Activated naive CD4-positive, alpha-beta T cell treated with anti-CD3 and anti-CD28 coated beads, Interleukin-2, amount 50 U/mL, for 72 hours (primary cell): Measurements from ENCODE around the gene WBP2. TPM values are rescaled to one million over a fixed set of nuclear protein-coding genes. Genes with fewer than 3 reads are reported as not detected.
A peak's percentile ranks its signal among the peaks of the same experiment; 100 is the strongest.
"Not testable (repeated sequence)": the region's sequence is repeated elsewhere in the genome, so short reads cannot be mapped to it uniquely, and the experiment has no call there.

Source experiments
- ATAC-seq, 2 donors: fragments of 150-1000 bp; cut with Tn5 transposase; 2 replicates each; pipeline ENCODE4 v1.10.0; 2021; ENCODE audit warnings: mild to moderate bottlenecking in 2 of 2, moderate library complexity in 2 of 2
- DNase-seq, 2 donors: peaks; one replicate each; pipeline ENCODE4 v3.0.0; 2021 to 2022; ENCODE audit warnings: low spot score in 2 of 2
- H3K27ac Mint-ChIP-seq, 2 donors: one replicate each; pipeline ENCODE4 v1.8.0; 2022; ENCODE audit warnings: mild to moderate bottlenecking in 2 of 2, mixed read lengths in 2 of 2
- H3K36me3 Mint-ChIP-seq, 2 donors: one replicate each; pipeline ENCODE4 v1.8.0; 2022; ENCODE audit warnings: mixed read lengths in 2 of 2
- H3K9me3 Mint-ChIP-seq, 2 donors: one replicate each; pipeline ENCODE4 v1.8.0; 2022; ENCODE audit warnings: mixed read lengths in 2 of 2
- total RNA-seq, 2 donors: library from RNA; stranded (reverse); gene quantifications; one replicate each; pipeline ENCODE4 v1.2.3, GENCODE V29; 2022

The WBP2 gene
- total RNA-seq, 2 donors from 2014 or later = 78.2 to 144 TPM

DNA sequence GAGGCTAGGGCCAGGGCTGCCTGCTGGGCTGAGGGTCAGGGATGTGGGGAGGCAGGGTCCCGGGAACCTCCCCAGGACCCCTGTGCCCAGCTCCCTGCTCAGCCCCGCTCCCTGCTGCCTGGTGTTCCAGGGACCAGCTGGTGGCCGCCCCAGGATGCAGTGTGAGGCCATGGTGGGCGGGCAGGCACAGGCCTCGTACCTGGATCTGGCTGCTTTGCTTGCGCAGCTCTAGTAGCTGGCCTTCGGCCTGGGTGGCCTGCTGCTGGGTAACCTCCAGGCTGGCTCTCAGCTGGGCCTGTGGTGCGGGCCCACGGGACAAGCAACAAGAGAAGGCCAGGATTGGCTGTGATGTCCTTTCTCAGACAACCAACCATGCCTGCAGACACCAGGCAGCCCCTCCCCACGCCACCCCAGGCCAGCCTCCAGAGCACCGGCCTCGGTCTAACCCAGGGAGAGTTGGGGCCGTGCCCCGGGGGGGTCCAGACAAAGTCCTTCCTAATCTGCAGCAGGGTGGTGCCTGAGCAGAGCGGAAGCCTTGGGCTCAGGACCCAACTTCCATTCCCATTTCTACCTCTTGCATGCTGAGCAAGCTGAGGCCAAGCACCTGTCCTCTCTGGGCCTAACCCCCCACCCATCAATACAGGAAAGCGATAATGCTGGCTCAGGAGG is 37.6 kb upstream of the WBP2 start:
- peak in 1 of 2 donors; percentile 56 for DNase-seq
- no peaks in the 10 kb centered on the region for H3K9me3 Mint-ChIP-seq
- H3K27ac Mint-ChIP-seq = no peak overlapping the region
- H3K36me3 Mint-ChIP-seq = no peaks in the 10 kb centered on the region
- ATAC-seq = no peak

DNA sequence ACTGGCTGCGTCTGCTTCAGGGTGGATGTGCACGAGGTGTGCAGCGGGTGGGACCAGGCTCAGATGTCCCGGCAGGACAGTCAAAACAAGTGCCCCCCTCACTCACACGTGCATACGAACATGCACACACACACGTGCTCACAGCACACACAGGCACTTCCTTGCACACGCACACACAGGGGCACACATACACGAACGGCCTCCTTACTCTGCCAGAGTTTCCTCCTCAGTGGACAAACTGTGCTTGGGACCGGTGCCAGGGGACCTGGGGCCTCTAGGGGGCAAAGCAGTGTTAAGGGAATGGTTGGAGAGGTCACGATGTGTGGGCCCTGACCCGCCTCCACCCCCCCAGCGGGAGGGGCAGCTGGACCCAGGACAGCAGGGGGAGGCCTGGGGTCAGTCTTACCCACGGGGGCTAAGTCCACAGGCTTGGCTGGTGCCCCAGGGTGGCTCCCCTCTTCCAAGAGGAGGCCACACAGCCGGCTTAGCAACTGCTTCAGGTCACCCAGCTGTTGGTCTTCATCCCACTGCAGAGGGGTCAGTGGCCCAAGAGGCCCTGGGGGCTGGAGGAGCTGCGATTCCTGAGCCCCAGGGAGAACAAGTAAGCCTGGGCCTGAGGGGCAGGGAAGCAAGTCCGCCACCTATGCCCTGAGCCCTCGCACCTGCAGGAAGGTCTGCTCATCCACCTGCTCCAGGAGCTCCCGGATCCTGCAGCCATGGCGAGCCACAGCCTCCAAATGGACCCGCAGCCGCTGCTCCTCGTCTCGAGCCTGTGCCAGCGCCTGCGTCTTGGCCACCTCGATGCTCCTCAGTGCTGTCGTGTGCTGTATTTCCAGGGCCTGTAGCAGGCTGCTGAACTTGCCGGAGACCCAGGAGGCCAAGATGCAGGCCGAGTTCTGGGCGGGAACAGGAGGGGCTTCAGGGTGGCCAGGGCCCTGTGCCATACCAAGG is 36.7 kb upstream of the WBP2 start:
- no peaks in the 10 kb centered on the region for H3K9me3 Mint-ChIP-seq
- peak overlapping the region in 1 of 2 donors; percentile 45 for H3K27ac Mint-ChIP-seq
- H3K36me3 Mint-ChIP-seq = no peaks in the 10 kb centered on the region
- DNase-seq = no peak
- ATAC-seq = no peak

DNA sequence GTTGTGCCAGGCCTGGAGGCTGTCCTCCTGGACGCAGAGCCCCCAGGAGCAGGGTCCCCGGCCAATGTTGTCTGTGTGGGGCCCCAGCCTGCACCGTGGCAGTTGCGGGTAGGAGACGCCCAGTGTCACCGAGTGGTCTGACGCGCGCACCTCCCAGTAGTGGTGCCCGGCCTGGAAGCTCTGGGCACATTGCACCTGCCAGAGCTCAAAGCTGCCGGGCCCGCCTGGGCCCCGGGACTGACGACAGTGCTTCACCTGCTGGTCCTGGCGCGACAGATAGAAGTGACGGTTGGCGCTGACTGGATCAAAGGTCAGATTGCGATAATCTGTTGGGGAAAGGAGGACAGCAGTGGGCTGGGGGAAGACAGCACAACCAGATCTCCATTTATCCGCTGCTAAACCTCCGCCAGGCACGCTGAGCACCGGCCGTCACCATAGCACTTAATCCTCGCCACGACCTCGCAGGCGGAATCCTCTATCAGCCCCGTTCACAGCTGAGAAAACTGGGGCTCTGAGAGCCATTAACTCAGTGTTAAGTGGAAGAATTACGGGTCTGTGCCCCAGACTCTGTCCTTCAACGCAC is 36.0 kb upstream of the WBP2 start:
- ATAC-seq (no peak), DNase-seq (no peak)
- Mint-ChIP-seq H3K36me3 (no peaks in the 10 kb centered on the region), H3K9me3 (no peaks in the 10 kb centered on the region), H3K27ac (peak overlapping the region in 1 of 2 donors; percentile 45)

DNA sequence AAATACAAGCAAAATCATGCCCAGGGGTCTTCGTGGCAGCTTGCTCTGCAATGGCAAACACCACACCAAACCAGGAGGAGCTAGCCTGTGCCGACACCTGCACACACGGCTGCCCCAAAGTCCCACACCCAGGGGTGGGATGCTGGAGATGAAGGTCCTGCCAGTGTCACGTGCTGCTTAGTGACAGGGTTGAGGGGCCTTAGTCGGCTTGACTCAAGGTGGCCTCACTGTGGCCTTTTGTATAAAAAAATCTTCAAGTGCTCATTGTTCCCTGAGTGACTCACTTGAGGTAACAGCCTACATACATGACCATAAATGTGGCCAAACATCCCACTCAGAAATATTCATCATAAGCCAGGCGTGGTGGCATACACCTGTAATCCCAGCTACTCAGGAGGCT is 34.3 kb upstream of the WBP2 start:
- Mint-ChIP-seq H3K36me3 (no peaks in the 10 kb centered on the region), H3K27ac (no peak overlapping the region), H3K9me3 (no peaks in the 10 kb centered on the region)
- ATAC-seq (peak; percentile 34 to 68), DNase-seq (no peak)

DNA sequence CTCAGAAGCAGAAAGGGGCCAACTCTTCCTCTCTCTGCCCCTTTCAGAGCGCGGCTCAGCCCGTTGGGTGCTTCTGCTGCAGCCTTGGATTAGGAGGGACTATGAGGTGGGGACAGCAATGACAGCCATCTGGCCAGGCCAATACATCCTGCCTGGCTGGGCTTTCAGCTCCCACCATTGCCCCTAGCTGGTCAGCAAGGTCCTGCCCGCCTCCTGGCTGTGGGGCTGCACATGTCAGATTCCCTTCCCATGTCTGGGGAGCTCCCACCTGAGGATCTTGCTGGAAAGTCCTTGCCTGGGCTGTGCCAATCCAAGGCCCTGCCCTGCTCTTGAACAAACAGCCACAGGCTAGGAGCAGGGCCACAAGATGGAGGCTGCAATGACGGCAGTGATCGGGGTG is 33.3 kb upstream of the WBP2 start:
- no peak for ATAC-seq
- H3K9me3 Mint-ChIP-seq = no peaks in the 10 kb centered on the region
- no peak for DNase-seq
- H3K36me3 Mint-ChIP-seq = no peaks in the 10 kb centered on the region
- no peak overlapping the region for H3K27ac Mint-ChIP-seq

DNA sequence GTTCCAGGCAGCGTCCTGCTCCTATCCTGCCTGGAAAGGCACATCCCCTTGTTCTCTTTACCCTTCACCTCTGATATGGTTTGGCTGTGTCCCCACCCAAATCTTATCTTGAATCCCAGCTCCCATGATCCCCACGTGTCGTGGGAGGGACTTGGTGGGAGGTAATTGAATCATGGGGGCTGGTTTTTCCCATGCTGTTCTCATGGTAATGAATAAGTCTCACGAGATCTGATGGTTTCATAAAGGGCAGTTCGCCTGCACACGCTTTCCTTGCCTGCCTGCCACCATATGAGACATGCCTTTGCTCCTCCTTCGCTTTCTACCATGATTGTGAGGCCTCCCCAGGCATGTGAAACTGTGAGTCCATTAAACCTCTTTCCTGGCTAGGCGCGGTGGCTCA is 30.7 kb upstream of the WBP2 start:
- peak overlapping the region in 1 of 2 donors; percentile 84 for H3K27ac Mint-ChIP-seq
- not testable (repeated sequence) for H3K36me3 Mint-ChIP-seq, ATAC-seq, DNase-seq, H3K9me3 Mint-ChIP-seq

DNA sequence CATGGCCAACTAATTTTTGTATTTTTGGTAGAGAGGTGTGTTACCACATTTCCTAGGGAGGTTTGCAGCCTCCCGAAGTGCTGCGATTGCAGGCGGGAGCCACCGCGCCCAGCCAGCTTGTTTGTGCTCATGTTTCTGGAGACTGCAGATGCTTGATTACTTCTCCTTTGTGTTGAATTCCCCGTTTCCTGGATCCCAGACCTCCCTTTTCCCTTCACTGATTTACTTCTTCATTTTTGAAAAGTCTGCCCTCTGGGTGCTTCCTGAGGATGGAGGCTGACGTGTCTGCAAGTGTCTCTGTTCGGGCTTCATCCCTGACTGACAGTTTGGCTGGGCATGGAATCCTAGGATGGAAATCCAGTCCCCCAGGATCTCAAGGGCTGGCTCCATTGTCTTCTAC is 30.3 kb upstream of the WBP2 start:
- Mint-ChIP-seq H3K27ac (no peak overlapping the region), H3K9me3 (no peaks in the 10 kb centered on the region), H3K36me3 (no peaks in the 10 kb centered on the region)
- DNase-seq (no peak), ATAC-seq (no peak)

DNA sequence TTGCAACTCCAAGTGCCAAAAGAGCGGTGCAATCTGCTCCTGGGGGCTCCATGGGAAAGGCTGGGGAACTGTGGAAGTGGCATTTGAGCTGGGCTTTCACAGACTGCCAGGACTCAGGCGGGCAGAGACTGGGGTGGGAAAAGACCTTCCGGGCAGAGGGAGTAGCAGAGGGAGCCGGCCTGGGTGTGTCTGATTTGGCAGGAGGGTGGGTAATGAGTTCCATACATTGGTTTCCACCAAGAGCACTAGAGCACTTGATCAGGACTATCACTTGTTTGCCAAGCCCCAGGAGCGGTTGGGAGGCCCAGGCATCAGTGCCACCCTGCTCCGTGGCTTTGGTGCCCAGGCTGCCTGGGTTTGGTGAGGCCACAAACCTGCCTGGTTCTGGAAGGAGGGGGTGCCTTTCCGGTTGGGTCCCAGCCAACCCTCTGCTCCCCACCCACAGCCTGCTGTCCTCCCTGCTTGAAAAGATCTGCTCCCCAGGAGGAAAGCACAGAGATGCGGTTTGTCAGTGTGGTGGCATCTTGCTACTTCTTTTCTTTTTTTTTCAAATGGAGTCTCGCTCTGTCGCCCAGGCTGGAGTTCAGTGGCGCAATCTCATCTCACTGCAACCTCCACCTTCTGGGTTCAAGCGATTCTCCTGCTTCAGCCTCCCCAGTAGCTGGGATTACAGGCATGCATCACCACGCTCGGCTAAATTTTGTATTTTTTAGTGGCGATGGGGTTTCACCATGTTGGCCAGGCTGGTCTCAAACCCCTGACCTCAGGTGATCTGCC is 26.7 kb upstream of the WBP2 start:
- DNase-seq = no peak
- H3K9me3 Mint-ChIP-seq = no peaks in the 10 kb centered on the region
- no peak overlapping the region for H3K27ac Mint-ChIP-seq
- no peak for ATAC-seq
- peaks cover 0 to 10% of the 10 kb centered on the region in 2 donors for H3K36me3 Mint-ChIP-seq

DNA sequence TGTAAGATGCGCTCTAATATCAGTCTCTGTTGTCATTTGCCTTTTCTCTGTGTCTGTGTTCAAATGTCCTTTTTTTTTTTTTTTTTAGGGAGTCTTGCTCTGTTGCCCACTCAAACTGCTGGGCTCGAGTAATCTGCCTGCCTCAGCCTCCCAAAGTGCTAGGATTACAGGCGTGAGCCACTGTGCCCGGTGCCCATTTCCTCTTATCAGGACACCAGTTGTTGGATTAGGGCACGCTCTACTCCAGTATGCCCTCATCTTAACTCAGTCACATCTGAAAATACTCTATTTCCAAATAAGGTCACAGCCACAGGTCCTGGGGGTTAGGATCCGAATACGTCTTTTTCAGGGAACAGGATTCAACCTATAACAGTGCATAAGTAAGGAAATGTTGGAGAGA is 25.1 kb upstream of the WBP2 start:
- no peak for ATAC-seq
- Mint-ChIP-seq H3K9me3 (no peaks in the 10 kb centered on the region), H3K27ac (no peak overlapping the region), H3K36me3 (peaks cover 0 to 15% of the 10 kb centered on the region in 2 donors)
- DNase-seq = no peak

DNA sequence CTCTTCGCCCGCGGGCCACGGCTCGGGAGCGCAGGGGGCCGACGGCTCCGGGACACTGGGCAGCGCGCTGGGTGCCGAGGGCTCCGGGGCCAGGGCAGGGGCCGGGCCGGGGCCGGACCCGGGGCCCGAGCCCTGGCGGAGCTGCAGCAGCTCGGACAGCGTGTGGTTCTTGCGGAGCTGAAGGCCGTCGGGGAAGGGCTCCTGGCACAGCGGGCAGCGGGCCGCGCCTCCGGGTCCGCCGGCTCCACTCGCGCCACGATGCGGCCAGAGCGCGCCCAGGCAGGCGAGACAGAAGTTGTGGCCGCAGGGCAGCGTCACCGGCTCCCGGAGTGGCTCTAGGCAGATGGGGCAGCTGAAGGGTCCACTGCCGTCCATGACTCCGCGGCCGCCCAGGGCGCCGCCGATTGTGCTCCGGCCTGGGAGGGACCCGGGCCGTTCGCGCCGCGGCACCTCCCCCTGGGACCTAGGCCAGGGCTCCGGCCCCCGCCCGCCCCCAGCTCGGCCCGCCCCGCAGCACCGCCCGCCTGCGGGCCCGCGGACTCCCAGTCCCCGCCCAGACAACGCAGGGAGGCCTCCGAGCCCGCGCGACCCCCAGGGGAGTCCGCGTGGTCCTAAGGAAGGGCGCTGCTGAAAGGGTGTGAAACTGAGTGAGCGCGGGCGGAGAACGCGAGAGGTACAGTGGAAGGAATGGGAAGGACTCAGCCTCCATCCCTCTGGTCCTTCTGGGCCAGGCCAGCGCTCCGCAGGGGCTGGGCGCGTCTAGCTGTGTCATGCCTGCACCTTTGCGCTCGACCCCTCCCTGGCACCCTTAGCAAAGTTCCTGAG is 23.3 kb upstream of the WBP2 start, which contains the start of gene TRIM47:
Gene TRIM47 (minus strand): TSS at position 408 of the 825 bp plus-strand sequence. CDS start 33 bp downstream, at position 375.
- peak; percentile 44 to 62 for DNase-seq
- Mint-ChIP-seq H3K27ac (peak within 1 kb of the TSS; percentile 84 to 92), H3K36me3 (peaks cover 0 to 15% of the 10 kb centered on the region in 2 donors), H3K9me3 (no peaks in the 10 kb centered on the region)
- ATAC-seq = peak; percentile 14 to 21

DNA sequence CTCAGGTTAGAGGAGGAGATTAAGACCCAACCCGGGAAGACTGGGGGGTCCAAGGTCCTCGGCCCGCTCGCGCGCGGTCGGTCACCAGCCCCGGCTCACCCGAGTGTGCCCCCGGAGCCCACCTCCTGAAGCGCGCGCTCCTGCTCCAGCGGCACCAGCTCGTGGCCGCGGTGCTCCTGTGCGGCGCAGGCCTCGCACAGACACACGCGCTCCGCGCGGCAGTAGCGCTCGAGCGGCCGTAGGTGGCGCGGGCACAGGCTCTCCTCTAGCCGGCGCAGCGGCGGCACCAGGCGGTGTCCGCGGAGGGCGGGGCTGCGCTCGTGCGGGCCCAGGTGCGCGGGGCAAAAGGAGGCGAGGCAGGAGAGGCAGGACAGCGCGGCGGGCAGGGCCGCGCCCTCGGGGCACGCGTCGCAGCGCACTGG is 22.6 kb upstream of the WBP2 start:
- peak; percentile 76 to 78 for ATAC-seq
- DNase-seq = peak; percentile 73 to 74
- H3K9me3 Mint-ChIP-seq = no peaks in the 10 kb centered on the region
- H3K36me3 Mint-ChIP-seq = peaks cover 0 to 15% of the 10 kb centered on the region in 2 donors
- peak overlapping the region; percentile 84 to 92 for H3K27ac Mint-ChIP-seq

DNA sequence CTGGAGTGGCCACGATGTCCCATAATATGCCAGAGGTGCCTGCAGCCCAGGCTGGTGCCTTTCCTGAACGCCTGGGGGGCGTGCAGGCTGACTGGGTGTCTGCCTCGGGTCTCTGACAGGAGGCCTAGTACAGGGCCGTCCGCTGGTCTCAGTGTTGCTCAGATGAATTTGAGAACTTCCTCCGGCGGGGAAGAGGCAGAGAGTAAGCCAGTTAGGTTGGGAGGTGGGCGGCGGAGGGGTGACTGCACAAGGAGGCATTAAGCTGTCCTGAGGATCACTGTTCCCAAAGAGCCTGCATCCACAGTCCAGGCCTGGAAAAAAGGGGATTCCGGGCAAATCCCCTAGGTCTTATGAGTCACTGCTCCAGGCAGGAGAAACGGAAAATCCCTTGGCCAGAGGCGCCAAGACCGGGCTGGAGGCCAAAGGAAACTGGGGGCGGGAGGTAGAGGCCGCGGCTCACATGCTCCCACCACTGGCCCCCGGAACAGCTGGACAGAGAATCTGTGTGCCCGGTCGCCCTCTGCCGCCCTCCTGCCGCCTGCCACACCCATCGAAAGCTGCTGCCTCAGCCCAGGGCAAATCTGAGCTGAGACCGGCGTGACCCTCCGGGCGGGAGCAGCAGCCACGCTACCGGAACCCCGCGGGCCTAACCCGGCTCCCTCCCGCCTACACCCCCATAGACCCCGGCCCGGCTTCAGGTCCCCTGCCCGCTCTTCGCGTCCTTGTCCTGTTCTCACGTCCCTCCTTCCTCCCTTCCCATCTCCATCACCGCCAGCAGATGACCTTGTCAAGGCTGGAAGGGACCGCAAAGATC is 22.0 kb upstream of the WBP2 start:
- Mint-ChIP-seq H3K36me3 (peaks cover 0 to 15% of the 10 kb centered on the region in 2 donors), H3K9me3 (no peaks in the 10 kb centered on the region), H3K27ac (peak overlapping the region; percentile 84 to 92)
- ATAC-seq (peak; percentile 33 to 46), DNase-seq (peak; percentile 48 to 75)

DNA sequence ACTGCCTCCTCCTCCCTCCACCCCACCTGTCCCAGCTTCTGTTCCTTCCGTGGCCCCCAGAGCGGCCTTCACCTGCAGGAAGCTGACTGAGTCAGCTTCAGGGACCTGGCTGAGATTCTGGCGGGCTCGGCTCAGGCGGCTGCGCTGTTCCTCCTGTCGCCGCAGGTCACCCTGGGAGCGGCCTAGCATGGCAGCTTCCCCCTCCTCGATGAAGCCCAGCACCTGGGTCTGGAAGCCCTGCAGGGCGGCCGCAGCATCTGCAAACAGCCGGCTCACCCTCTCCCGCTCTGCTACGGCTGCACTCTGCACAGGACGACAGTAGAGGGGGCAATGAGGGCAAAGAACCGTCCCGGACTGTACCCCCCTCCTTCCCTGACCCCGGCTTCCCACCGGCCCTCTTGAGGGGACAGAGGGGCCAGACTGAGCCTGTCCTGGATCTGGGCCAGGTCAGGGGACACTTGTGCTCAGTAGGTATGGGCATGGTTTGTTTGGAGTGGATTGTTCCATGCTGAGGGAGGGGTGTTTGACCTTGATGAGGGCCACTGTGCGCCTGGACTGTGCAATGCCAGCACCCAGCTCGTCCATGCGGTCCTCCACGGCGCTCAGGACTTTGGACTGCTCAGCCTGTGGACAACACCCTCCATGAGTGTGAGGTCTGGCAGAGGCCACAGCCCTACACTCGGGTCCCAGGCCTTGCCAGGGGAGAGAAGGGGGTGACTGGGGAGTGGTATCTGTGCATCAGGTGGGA is 21.2 kb upstream of the WBP2 start:
- no peaks in the 10 kb centered on the region for H3K9me3 Mint-ChIP-seq
- DNase-seq = peak; percentile 65 to 76
- peaks cover 0 to 15% of the 10 kb centered on the region in 2 donors for H3K36me3 Mint-ChIP-seq
- H3K27ac Mint-ChIP-seq = peak overlapping the region; percentile 84 to 92
- peak; percentile 42 to 66 for ATAC-seq

DNA sequence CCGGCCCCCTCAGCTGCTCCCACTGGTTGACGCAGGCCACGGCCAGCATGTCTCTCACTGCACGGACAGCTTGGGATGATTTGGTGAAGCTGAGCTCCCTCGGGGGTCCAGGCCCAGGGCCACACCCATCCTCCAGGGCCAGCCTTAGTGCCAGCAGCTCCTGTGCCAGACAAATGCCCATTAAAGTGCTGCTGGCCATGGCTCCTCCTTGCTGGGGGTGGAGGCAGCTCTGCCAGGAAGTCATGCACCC is 20.7 kb upstream of the WBP2 start:
- Mint-ChIP-seq H3K27ac (peak overlapping the region; percentile 44 to 84), H3K36me3 (peaks cover 0 to 15% of the 10 kb centered on the region in 2 donors), H3K9me3 (no peaks in the 10 kb centered on the region)
- DNase-seq (no peak), ATAC-seq (no peak)
